Left renal pelvis (tissue), 4 donors: Measurements from ENCODE around the gene ZFP3. TPM values are rescaled to one million over a fixed set of nuclear protein-coding genes. Genes with fewer than 3 reads are reported as not detected.
"Not testable (repeated sequence)": the region's sequence is repeated elsewhere in the genome, so short reads cannot be mapped to it uniquely, and the experiment has no call there.

ENCODE experiments used
- DNase-seq, 4 donors: peaks; one replicate each; pipeline ENCODE4 v3.0.0-alpha.2; 2013; ENCODE audit warnings: low read depth in 4 of 4, low spot score in 3 of 4
- polyA plus RNA-seq, 4 donors: library from polyadenylated mRNA; unstranded; fragments of 120-200 nt; gene quantifications; one replicate each; pipeline ENCODE4 v1.2.1, GENCODE V29; 2013; ENCODE audit not compliant: insufficient read length in 4 of 4

The ZFP3 gene
- polyA plus RNA-seq, 4 donors: 9.9 to 15.8 (median 14.4) TPM

DNA sequence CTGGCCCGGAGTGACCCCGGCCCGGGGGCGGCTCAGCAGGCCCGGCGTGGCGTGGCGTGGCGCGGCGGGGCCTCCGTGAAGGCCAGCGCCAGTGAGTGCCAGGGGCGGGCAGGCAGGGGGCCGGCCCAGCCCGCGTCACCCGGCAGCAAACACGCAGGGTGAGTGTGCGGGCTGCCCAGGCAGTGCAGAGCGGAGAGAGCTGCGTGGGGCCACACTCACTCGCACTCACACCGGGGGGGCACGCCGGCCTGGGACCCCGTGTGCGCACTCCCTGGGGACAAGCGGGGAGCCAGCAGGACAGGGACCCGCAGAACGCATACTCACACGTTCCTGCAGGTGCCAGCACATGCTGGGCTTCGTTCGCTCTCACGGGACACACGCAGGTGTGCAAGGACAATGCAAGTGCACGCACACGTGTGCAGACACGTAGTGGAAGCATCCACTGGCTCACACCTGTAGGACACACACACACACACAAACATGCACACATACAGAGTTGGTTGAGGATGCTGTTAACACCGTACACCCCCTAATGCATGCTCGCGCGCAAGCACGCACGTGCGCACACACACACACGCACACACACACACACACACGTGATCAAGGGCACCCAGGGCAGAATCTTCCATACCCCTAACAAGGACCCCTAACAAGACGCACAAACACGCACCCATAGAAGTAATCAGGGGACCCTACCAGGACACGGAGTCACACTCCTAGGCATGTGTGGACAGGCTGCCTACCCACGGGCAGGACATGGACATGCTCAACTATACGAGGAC is 45.3 kb downstream of the ZFP3 start:
- DNase-seq: no peak

DNA sequence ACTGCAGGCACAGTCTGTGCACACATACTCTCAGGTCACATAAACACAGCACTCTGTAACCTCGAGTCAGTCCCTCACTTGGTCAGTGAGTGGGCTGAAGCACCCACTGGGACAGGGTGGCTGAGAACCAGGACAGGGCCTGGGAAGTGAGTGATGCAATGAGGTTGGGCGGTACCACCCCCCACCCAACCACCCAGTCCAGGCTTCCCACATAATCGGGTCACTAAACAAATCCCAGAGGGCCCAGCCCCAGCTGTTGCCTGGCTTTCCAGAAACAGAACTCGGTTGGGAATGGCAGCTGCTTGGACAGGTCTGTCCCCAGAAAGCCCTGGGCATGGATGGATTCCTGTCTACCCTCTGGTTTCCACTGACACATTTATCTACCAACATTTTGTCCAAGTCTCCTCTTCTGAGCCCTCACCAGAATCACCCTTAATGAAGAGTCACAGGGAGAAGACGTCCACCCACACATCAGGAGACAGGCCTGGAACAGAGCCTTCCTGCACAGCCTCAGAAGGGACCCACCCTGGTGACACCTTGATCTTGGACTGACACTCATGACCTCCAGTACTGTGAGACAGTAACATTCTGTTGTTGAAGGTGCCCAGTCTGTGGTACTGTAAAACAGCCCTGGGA is 46.0 kb downstream of the ZFP3 start:
- not testable (repeated sequence) for DNase-seq

DNA sequence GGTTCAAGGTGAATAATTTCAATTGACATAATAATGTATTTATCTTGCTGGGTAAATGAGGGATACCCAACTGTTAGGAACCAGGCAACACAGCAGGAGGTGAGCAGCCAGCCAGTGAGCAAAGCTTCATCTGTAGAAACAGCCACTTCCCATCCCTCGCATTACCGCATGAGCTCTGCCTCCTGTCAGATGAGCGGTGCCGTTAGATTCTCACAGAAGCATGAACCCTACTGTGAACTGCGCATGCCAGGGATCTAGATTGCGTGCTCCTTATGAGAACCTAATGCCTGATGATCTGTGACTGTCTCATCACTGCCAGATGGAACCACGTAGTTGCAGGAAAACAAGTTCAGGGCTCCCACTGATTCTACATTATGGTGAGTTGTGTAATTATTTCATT is 46.6 kb downstream of the ZFP3 start:
- not testable (repeated sequence) for DNase-seq

DNA sequence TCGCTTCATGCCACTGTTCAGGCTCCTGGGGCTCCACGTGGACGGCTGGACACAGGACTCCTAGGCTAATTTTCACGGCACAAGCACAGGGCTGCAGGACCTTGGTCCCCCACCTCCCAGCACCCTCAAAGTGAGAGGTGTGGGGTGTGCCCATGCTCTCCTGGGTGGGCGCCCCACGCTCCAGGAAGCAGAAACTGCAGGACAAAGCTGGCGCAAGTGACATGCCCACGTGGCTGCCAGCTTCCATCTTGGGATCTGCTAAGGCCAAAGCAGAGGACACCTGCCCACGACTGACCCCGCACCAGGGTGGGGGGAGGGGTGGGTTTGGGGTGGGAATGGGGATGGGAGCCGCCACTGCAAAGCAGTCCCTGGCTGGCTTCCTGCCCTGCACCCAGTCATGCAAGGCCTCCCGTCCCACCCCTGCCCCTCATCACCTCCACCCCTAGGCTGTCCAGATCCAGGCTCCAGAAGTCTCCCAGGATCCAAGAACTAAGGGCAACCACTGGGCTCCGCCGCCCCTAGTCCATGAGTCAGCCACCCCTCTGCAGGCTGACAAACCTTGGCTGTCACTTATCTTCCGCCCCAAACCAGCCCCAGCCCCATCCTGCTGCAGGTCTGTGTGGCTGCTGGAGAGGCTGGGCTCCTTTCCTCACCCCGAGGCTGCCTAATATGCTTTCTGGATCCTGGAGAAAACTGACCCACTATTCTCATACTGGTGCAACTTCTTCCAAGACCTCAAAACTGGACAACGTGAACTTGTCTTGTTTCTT is 48.6 kb downstream of the ZFP3 start:
- no peak for DNase-seq

DNA sequence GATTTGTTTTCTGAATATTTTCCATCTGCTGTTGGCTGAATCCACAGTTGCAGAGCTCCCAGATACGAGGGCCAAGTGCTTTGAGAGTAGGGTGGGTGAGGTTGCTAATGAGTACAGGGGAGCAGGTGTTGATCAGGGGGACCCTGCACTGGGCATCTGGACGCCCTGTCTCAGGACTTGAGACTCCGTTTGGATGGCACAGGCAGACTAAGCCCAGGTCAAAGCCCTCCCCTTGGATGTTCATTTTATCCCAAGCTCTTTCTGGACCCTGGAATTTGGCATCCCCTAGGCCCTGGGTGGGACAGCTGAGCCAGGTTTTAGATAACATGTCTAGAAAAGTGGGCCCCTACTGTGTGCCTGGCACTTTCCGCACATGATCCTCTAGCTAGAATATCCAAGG is 49.6 kb downstream of the ZFP3 start:
- no peak for DNase-seq

DNA sequence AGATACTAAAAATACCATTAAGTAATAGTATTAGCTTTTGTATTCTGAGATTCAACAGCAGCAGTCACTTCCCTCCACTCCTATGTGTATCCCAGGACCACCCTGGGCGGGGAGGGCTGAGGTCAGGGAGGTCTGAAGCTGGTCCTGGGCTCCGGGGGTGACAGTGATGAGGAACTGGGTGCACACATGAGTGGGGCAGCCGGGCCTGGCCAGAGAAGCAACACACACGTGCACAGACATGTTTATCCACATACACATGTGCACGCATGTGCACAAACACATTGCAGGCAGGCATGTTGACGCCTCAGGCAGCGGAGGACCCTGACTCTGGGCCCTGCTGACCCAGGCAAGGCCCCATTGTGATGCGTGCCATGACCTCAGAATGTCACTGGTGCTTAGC is 50.1 kb downstream of the ZFP3 start:
- DNase-seq: not testable (repeated sequence)

DNA sequence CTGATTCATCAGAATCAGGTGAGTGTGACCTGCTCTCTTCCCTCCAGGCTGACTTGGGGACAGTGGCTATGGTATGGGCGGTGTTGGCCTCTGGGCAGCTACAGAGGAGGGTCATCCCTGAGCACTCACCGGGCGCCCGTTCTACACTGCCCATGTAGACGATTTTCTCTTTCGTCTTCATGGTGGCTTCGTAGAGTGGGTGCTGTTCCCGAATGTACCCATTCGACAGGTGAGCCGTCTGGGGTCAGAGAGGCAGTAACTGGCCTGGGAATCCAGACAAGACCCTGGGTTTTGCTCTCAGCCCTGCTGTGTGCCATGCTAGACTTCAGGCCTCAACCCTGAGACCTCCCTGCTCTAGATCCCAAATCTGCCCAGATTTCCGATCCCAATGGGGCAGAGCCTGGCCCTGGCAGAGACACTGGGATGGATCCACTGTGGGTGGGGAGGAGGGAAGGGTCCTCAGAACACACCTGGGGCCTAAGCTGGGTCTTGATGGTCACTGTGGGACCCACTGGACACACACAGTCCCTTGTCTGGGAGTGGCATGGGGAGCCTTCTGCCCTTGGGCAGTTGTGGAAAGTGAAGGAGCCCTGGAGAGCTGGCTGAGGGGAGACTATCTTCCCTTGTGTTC is 50.8 kb downstream of the ZFP3 start:
- DNase-seq: no peak

DNA sequence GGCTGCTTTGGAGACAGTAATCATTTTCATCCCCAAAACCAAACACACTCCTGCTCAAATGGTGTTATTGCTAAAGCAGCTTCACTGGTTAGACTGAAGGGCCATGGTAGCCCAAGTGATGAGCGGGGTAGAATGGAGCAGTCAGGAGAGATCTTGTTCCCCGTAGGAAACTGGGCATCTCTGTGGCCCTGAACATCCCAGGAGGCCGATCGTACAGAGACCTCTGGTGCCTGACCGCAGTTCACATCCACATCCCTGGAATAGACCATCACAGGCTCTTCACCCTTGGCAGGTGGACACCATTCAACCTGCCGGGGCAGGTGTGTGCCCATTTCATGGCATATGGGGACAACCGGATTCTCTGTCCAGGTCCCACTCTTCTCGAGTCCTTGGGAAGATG is 51.5 kb downstream of the ZFP3 start:
- not testable (repeated sequence) for DNase-seq

DNA sequence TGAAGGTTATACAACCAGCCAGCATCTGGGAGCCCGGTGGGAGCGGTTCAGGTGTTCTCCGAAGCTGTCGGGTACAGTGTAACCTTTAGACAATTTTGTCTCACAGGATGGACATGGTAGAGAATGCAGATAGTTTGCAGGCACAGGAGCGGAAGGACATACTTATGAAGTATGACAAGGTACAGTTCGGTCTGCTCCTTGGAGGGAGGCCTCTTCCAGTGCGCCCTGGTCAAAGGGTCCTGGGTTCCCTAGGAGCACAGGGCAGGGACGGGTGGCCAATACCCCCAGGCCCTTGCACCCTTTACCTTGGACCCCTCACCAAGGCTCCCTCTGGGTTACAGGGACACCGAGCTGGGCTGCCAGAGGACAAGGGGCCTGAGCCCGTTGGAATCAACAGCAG is 52.0 kb downstream of the ZFP3 start:
- not testable (repeated sequence) for DNase-seq

DNA sequence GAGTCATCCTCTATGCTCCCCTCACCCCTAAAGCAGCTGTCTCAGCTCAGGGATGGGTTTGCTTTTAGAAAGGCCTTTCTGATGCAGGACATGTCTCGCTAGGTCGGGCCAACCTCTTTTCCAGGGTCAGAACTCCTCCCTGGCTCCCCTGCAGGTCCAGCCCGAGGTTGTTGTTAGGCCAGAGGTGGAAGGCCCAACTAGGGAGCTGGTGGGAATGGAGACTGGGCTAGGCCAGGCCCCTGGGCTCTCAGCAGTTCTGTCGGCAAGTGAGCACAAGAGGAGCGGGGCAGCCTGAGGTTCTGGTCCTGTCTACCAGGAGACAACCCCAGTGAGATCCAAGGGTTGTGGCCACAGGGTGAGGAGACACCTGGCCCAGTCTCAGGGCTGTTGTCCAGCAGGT is 52.4 kb downstream of the ZFP3 start:
- DNase-seq: not testable (repeated sequence)

DNA sequence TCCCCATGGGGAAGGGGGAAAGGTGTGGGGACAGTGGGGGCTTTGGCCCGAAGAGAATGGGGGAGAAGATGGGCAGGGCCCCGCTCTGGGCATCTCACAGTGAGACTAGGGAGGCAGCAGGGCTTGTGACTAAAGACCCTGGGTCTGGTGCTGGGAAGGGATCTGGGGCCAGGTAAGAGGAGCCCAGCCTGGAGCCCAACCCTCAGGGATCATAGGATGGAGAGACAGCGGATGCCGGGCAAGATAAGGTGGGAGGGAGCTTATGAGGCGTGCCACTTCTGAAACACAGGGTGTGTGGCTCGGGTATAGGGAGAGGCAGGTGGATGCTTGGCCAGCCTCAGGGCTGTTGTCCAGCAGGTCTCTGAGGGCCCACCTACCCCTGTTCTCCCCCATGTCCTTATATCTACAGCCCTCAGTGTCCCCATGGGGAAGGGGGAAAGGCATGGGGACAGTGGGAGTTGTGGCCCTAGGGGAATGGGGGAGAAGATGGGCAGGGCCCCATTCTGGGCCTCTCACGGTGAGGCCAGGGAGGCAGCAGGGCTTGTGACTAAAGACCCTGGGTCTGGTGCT is 53.0 kb downstream of the ZFP3 start:
- no peak for DNase-seq

DNA sequence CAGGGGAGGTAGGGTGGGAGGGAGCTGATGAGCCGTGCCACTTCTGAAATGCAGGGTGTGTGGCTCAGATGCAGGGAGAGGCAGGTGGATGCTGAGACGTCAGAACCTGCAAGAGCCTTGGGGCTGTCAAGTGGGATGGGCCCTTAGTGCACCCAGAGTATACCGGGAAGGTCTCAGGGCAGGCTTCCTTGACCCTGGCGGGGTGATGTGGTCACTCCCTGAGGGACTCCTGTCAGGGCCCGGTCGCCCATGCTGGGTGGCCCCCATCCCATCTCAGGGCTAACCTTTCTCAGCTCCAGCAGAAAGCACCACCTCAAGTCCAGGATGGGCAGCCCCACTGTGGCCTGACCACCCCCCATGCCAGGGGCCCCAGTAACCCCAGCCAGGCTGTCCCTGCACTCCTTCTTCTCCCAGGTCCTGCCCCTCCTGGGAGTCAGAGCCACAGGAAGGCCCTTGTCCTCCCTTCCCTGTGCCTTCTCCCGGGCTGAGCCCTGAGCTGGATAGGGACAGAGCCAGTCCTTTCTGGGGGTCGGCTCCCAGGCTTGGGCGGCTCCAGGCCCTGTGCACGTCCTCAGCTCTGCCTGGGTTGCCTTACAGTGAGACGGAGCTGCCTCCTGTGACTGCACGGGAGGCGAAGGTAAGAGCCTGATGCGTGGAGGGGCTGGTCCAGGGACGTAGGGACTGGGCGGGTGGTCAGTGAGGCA is 53.7 kb downstream of the ZFP3 start:
- not testable (repeated sequence) for DNase-seq

DNA sequence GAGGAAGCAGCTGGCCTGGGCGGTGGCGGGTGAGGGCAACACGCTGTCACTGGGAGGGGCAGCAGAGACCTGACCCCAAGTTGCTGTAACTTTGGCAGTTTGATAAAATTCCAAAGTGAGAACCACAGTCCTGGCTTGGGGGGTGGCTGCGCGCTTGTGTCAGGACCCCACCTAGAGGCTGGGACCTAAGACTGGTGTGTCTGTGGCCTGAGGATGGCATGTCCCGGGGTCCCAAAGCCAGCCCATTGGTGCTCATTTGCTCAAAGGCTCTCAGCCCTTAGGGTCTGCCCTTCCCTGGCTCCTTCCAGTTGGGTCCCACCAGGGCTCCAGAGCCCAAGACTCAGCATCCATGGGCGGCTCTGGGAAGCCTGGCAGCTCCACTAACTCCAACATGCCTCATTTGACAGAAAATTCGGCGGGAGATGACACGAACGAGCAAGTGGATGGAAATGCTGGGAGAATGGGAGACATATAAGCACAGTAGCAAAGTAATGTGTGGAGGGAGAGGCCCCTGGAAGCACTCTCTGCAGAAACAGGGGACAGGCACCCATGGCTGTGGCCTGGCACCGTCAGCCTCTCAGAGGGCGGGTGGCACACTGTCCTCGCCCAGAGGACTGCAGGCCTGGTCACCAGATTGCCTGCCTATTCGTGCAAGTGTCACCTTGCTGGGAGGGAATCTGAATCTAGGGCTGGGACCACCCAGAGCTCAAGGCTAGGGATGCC is 54.4 kb downstream of the ZFP3 start:
- not testable (repeated sequence) for DNase-seq

DNA sequence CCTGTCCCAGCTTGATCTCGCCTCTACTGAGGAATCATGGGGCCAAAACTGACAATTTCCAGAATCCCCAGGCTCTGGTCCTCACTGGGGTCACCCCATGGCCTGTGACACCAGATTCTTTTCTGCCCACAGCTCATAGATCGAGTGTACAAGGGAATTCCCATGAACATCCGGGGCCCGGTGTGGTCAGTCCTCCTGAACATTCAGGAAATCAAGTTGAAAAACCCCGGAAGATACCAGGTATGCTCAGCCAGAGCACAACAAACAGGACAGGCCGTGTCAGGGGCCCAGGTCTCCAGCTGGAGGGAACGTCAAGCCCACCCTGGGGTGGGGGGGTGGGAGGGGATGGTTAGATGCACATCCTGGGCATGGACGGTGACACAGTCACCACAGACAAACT is 55.0 kb downstream of the ZFP3 start:
- no peak for DNase-seq

DNA sequence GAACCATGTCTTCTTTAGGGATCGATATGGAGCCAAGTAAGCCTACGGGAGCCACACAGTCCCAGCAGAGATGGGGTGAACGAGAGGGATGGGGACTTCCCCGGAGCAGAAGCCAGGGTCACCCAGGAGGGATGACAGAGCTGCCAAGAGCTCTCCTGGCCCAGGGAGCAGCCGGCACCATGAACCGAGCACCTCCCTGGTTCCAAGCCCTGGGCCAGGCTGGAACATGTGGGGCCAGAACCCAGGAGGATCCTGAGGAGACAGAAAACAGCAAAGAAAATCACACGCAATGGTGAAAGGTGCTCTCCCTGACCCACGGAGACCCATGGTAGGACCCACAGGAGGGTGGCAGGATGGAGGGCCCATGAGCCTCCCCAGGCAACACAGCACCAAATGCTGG is 55.7 kb downstream of the ZFP3 start:
- DNase-seq: not testable (repeated sequence)

DNA sequence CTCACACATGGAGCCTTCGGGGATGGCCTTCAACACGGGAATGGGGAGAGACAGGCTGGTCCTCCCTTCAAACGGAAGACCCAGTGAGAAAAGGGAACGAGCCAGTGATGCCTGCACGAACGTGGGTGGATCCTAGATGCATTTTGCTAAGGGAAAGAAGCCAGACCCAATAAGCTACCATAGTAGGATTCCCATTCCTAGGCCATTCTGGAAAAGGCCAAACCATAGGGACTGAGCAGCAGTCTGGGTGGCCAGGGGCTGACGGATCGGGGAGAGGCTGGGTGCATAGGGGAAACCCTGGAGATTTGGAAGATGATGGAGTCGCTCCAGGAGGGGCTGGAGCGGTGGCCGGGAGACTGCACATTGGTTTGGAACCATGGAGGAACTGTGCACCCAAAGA is 56.3 kb downstream of the ZFP3 start:
- DNase-seq: not testable (repeated sequence)

DNA sequence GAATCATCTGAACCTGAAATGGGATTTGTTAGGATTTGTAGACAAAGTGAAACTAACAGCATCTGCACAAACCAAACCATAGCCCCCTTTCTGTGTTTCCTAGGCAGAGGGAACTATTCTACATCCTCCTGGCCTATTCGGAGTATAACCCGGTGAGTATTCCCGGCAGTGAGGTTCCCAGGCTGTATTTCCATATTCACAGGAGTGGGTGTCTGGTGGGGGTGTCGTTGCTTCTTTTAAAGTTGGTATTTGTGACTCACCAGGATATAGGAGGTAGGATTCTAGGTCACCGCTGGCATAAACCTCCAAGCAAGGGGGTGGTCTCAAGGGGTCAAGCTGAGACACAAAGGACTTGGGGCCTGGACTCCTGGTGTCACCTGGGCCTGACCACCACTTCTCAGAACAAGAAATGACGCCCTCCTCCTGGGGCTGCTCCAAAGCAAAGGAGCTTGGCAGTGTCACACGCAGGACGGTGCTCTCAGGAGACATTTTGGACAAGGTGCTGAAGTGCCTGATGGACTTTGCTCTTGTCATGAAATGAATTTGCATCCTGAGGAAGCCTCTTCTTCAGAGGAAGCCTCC is 57.0 kb downstream of the ZFP3 start:
- DNase-seq: not testable (repeated sequence)

DNA sequence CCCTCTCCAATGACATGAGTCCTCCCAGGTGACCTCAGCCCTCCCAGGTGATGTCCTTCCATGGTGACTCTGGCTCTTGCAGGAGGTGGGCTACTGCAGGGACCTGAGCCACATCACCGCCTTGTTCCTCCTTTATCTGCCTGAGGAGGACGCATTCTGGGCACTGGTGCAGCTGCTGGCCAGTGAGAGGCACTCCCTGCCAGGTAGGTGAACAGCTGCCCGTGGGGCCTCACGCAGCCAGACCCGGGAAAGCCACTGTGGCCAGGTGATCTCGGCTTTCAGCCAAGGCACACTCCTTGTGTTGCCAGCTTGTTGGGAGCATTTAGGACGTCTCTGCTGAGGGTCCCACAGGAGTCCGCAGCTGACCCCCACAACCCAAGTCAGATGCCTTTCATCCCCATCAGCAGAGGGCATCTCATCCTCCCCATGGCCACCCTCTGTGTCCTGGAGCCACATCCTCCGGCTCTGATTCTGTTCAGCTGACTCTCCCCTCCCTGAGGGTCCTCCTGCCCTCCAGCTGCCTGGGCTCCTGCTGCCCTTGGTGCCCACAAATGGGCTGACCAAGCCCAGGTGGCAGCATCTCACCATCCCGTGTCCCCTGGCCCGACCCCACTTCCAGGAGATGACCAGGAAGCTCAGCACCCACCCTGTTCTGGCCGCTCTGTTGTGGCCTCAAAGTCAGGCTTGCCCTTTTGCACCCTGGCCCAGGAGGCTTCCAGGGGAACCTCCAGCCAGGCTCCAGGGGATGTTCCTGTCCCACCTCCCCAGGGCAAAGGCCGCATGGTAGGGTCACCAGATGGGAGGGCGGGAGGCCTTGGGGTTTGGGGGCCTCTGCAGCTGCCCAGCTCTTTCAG is 57.7 kb downstream of the ZFP3 start:
- no peak for DNase-seq
